HuH-7.5 (cell line): ENCODE measurements around the gene BCL2A1.
"Not testable (repeated sequence)": the region's sequence is repeated elsewhere in the genome, so short reads cannot be mapped to it uniquely, and the experiment has no call there.

Source experiments
- DNase-seq: peaks from one replicate; pipeline ENCODE4 v3.0.0; 2011; ENCODE audit warnings: low spot score

BCL2A1 gene

DNA sequence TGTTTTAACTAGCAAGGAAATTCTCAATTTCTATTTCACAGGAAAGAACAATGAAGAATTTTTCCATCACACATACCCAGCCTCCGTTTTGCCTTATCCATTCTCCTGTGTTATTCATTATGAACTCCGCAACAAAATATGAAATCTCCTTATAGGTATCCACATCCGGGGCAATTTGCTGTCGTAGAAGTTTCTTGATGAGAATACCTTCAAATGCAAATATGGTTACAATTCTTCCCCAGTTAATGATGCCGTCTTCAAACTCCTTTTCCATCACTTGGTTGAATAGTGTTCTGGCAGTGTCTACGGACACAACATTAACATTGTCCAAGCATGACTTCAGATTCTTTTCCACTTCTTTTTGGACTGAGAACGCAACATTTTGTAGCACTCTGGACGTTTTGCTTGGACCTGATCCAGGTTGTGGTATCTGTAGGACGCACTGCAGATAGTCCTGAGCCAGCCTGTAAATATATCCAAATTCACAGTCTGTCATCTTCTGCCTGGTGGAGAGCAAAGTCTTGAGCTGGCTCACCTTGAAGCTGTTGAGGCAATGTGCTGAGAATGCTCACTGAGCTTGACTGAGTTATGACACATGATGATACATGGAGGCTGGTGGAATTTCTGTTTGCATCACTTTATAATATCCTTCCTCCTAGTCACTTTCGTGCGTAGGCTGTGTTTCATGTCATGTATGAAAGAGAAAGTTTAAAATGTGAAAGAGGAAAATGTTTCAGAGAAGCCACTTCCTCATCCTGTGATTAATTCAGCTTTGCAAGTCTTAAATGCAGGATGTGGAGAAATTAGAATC lies at the start of gene BCL2A1:
Gene BCL2A1 (minus strand): TSS at position 573 of the 811 bp plus-strand sequence. CDS start 77 bp downstream, at position 496.
- DNase-seq, result no peak

DNA sequence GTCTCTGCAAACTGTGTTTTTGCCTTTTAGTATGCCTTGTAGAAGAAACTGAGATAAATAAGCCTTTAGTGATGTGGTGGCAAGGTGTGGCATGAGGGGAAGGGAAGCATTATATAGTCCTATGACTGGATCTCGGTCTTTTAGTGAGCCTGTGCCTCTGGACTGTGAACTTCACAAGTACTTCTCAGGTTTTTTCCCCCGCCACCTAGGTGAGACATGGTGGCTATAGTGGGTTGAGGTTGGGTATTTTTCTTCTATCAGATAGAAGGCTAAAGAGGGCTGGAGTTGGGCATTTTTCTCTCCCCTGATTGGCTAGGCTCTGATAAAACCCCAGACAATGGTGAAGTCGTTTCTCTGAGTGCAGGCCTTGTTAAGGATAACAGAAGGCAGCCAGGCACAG lies 49.7 kb upstream of the BCL2A1 start:
- DNase-seq, result no peak

DNA sequence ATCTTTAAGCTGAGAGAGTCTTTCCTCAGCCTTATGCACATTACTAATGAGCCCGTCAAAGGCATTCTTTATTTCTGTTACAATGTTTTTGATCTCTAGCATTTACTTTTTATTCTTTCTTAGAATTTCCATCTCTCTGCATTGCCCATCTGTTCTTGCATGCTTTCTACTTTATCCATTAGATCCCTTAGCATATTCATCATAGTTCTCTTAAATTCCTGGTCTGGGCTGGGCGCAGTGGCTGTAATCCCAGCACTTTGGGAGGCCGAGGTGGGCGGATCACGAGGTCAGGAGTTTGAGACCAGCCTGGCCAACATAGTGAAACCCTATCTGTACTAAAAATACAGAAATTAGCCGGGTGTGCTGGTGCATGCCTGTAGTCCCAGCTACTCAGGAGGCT lies 49.2 kb upstream of the BCL2A1 start:
- not testable (repeated sequence) for DNase-seq

DNA sequence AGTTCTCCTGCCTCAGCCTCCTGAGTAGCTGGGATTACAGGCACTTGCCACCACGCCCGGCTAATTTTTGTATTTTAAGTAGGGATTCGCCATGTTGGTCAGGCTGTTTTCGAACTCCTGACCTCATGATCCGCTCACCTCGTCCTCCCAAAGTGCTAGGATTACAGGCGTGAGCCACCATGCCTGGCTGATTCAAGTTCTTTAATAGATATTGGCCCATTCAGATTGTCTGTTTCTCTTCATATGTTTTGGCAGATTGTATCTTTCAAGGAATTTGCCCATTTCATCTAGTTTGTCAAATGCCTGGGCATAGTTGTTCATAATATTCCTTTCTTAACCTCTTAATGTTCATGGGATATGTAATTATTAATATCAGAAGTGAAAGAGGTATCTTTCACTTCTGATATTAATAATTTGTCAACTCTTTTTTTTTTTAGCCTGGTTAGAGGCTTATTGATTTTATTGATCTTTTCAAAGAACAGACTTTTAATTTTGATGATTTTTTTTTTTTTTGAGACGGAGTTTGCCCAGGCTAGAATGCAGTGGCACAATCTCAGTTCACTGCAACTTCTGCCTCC lies 48.3 kb upstream of the BCL2A1 start:
- no peak for DNase-seq

DNA sequence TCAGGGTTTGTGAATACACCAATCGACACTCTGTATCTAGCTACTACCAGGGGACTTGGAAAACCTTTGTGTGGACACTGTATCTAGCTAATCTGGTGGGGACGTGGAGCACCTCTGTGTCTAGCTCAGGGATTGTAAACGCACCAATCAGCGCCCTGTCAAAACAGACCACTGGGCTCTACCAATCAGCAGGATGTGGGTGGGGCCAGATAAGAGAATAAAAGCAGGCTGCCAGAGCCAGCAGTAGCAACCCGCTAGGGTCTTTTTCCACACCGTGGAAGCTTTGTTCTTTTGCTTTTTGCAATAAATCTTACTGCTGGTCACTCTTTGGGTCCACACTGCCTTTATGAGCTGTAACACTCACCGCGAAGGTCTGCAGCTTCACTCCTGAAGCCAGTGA lies 46.1 kb upstream of the BCL2A1 start:
- not testable (repeated sequence) for DNase-seq

DNA sequence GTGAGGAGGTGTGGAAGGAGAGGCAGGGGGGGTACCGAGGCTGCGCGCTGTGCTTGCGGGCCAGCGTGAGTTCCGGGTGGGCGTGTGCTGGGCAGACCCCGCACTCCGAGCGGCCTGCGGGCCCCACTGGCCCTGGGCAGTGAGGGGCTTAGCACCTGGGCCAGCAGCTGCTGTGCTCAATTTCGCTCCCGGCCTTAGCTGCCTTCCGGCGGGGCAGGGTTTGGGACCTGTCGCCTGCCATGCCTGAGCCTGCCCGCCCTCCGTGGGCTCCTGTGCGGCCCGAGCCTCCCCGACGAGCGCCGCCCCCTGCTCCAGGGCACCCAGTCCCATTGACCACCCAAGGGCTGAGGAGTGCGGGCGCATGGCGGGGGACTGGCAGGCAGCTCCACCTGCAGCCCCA lies 45.5 kb upstream of the BCL2A1 start:
- not testable (repeated sequence) for DNase-seq

DNA sequence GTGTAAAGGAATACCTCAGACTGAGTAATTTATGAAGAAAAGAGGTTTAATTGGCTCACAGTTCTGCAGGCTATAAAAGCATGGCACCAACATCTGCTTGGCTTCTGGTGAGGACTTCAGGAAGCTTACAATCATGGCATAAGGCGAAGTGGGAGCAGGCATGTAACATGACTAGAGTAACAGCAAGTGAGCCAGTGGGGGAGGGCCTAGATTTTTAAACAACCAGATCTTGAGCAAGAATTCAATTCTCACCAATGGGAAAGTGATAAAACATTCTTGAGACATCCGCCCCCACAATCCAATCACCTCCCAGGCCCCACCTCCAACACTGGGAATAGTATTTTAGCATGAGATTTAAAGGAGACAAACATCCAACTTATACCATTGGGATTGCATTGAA lies 44.2 kb upstream of the BCL2A1 start:
- no peak for DNase-seq

DNA sequence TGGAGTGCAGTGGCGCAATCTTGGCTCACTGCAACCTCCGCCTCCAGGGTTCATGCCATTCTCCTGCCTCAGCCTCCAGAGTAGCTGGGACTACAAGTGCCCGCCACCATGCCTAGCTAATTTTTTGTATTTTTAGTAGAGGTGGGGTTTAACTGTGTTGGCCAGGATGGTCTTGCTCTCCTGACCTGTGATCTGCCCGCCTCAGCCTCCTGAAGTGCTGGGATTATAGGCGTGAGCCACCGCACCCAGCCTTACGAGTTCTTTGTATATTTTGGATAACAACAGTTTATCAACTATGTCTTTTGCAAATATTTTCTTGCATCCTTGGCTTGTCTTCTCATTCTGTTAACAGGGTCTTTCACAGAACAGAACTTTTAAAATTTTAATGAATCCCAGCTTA lies 43.2 kb upstream of the BCL2A1 start:
- DNase-seq, result not testable (repeated sequence)

DNA sequence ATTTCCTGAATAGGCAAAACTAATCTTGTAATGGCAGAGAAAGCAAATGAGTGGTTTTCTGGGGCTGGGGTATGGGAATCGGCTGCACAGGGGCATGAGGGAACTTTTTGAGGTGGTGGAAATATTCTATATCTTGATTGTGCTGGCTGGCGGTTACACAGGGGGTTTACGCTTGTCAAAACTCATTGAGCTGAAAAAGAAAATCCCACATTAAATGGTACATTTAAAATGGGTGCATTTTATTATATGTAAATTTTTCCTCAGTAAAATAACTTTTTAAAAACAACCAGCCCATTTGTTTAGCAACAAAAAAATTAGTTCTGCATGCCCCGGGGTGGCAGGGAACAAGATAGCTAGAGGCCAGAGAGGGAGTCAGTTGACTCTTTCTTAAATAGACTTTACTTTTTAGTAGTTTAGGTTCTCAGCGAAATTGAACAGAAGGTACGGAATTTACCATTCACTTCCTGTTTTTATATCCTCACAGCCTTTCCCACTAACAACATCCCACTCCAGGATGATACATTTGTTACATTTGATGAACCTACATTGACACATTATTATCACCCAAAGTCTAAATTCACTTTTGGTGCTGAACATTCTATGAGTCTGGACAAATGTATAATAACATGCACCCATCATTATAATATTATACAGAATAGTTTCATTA lies 41.2 kb upstream of the BCL2A1 start:
- DNase-seq, result no peak

DNA sequence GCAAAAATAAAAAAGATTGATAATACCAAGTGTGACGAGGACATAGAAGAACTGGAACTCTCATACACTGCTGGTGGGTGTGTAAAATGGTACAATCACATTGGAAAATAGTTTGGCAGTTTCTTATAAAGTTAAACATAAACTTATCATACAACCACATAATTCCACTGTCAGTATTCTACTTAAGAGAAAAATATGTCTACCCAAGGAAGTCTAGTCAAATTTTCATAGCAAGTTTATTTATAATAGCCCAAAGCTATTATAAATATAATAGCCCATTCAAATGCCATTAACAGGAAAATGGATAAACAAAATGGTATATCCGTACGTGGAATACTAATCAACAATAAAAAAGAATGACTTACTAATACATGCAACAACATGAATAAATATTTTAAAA lies 40.6 kb upstream of the BCL2A1 start:
- DNase-seq, result no peak

DNA sequence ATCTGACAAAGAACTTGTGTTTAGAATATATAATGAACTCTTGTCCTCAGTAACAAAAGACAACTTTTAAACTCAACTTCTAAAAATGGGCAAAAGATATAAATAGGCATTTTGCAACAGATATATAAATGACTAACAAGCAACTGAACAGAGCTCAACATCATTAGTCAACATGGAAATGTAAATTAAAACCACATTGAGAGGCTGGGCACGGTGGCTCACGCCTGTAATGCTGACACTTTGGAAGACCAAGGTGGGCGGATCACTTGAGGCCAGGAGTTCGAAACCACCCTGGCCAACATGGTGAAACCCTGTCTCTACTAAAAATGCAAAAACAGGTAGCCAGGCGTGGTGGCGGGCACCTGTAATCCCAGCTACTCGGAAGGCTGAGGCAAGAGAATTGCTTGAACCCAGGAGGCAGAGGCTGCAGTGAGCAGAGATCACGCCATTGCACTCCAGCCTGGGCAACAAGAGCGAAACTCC lies 40.1 kb upstream of the BCL2A1 start:
- DNase-seq, result not testable (repeated sequence)

DNA sequence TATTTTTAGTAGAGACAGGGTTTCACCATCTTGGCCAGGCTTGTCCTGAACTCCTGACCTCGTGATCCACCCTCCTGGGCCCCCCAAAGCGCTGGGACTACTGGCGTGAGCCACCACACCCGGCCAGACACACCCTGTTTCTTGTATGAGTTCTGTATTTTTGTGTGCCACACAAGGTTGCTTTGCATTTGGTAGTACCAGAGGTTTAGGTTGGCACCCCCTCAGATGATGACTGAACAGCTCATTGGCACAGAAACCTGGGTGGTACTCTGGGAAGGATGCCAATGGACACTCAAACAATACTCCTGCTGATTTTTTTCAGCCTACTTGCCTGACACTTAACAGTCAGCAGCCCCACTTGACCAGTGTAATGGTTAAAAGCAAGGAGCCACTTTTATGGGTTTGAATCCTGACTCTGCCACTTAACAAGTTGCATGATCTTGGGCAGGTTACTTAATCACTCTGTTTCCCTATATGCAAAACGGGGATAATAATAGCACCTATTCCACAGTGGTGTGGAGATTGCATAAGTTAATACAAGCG lies 39.2 kb upstream of the BCL2A1 start:
- DNase-seq, result no peak

DNA sequence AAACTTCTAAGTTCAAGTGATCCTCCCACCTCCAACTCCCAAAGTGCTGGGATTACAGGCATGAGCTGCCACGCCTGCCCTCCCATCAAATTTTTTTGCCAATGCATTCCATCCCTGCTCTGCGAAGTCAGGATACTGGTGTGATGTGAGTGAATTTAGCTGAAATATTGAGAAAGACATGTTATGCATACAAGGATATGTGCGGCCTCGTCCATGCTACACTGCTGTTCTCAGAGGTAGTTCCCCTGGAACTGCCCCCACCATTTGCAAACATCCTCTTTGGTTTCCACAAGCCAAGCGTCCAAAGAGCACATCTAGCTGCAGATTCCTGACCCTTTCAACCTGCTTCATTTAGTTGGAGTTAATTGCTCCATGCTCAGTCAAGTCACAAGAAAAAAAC lies 36.5 kb upstream of the BCL2A1 start:
- no peak for DNase-seq

DNA sequence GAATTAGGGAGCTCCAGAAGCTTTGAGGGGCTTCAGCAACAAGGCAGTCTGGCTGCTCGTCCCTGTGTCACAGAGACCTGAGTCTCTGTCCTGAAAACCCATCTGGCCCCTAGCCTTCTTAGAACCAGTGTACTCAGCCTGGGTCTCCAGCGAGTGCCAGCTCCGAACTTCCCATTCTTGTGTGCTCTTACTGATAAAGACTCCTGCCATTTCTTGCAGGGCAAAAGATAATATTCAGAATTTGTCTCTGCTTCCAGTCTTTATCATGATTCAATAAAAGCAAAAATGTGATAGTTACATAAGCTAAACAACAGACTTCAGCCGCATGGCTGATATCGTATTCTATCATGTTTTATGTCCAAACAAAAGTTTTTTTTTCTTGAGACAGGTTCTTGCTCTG lies 36.0 kb upstream of the BCL2A1 start:
- no peak for DNase-seq

DNA sequence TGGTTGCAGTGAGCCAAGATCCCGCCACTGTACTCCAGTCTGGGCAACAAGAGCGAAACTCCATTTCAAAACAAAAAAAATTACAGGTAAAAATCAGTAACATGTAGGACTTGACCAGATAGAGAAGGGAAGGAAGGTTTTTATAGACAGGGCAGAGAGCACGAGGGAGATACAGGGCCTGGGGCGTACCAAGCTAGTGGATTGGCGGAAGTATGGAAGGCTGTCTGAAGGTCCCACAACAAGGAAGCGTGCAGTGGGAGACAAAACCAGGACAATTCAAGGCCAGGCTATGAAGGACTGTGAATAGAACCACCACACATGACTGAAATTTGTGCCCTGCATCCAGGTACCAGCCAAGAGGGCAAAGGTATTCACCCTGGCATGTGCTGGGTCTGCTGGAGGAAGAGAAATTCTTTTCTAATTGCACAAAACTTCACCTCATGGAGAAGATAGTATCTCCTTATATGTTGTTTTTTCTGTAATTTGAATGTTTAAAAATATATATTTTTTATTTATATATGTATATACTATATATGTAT lies 33.0 kb upstream of the BCL2A1 start:
- no peak for DNase-seq

DNA sequence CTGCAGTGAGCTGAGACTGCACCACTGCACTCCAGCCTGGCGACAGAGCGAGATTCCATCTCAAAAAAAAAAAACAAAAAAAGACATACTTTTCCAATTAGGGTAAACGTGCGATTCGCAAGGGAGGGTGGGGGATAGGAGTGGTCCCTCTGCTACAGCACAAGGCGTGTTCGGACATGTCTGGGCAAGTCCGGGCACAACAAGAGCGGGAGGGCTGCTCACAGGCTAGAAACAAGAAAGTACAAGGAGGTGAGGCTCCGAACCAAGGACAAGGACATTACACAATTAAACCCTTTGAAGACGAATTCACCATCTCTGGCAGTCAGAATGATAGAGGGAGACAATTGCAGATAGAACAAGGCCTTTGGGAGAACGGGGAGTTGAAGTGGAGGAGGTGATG lies 32.2 kb upstream of the BCL2A1 start:
- no peak for DNase-seq

DNA sequence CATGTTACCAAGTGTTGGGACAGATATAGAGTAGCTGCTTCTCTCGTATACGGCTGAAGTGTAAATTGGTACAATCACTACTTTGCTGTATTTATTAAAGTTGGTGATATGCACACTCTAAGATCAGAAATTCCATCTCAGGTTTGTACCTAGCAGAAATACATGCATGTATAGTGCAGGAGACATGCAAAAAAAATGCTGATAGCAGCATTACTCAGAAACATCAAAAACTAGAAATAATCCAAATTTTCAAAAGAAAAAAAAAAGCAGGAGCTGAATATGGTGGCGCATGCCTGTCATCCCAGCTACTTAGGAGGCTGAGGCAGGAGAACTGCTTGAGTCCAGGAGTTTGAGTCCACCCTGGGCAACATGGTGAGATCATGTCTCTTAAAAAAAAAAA lies 31.3 kb upstream of the BCL2A1 start:
- DNase-seq, result no peak

DNA sequence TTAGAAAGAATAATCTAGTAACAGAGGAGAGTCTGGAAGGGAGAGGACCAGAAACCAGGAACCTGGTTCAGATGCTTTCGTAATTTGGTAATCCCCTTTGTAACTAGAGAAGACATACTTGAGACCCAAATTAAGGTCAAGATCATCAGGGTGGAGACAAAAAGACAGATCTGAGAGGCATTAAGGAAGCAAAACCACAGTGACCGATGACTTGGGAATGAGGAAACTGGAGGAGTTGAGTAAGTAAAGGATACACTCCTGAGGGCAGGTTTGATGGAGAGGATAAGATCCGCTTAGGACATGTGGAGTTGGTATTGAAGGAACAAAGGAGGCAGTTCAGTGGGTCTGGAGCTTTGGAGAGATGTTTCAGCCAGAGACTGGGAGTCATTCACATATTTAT lies 23.6 kb upstream of the BCL2A1 start:
- no peak for DNase-seq

DNA sequence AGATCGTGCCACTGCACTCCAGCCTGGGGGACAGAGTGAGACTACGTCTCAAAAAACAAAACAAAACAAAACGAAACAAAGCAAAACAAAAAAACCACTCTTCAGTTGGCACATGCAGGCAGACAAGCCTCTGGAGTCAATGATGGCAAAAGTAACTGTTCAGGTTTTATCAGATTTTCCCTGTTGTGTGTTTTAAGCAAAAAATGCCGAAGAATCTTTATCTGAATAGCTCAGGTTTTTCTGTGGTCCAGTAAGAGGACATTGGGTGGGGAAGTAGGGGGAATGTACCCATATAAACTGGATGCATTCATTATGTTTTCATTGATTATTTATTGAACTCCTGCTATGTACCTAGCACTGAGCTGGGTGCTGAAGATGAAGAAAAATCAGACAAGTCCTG lies 20.8 kb upstream of the BCL2A1 start:
- DNase-seq, result no peak

DNA sequence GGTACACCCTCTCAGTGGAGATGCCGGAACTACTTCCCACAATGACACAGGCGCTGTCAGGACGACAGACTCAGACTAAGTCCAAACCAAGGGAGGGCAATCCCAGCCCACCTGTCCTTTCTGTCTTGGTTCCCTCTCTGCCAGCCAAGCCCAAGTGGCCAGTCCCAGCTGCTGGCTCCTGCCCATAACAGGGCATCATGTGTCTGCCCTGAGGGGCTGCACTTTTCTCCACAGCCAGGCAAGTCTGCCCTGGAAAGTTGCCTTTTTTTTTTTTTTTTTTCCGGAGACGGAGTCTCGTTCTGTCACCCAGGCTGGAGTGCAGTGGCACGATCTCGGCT lies 20.0 kb upstream of the BCL2A1 start:
- no peak for DNase-seq

DNA sequence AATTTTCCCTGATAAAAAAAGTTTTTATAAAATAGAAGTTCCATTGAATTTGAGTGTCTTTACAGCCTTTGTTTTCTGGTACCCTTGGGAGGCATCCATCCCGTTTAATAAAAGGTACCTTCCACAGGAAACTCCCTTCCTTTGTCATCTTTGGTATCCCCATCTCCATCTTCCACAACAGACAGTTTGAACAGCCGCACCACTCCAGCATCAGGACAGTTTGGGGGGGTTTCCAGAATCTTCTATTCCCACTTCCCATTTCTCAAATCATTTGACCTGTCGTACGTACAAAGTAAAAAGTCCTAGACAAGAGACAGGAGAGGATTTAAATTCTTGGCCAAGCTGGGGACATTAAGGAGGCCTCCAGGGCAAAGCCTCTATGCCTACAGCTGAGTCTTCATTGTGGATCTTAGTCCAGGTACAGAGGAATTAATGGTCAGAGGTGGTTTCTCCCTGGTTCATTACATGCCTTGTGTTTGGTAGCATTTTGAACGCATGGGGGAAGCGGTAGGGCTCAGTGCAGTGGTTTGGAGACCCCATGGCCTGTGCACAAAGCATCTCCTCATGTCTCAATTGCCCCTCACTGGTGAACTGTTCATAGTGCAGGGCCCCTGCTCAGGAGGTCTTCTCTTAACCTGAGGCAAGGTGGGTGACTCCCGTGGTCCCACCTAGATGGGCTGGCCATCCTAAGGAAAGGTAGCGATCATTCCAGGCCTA lies 19.4 kb upstream of the BCL2A1 start:
- no peak for DNase-seq

DNA sequence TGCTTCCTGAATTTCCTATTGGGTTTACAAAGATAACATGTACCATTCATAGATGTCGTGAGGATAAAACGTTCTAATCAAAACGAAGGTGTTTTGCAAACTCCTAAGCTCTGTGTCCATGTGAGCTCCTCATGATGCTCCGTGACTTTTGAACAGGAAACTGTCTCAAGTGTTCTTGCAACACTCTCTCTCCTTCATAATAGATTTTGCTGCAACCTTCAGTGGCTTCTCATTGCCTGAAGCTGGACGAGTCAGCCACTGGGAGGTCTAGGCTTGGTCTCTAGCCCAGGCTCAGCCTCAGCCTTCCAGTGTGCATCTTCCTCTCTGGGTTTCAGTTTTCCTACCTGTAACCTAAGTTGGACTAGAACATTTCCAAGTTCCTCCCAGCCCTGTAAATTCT lies 18.7 kb upstream of the BCL2A1 start:
- DNase-seq, result no peak
